GM21526 (cell line): Measurements from ENCODE around the gene BIRC6.
"Not testable (repeated sequence)": the region's sequence is repeated elsewhere in the genome, so short reads cannot be mapped to it uniquely, and the experiment has no call there.

Source experiments
- ATAC-seq: cut with Tn5 transposase; IDR thresholded peaks from one replicate; pipeline ENCODE4 v1.9.1; 2021; ENCODE audit warnings: moderate library complexity; ENCODE audit not compliant: unreplicated experiment, low FRiP score

Gene BIRC6

GRCh38 chr2:32446369-32446768 lies 89.5 kb downstream of the BIRC6 start:
- ATAC-seq = no peak

- no peak for ATAC-seq
These were observed 94.0 kb downstream of the BIRC6 start for GRCh38 chr2:32450851-32451250.

- ATAC-seq = no peak
These were observed 95.7 kb downstream of the BIRC6 start for GRCh38 chr2:32452338-32453064.

- ATAC-seq = no peak
These were observed 96.6 kb downstream of the BIRC6 start for GRCh38 chr2:32453242-32454062.

- ATAC-seq = no peak
These were observed 99.0 kb downstream of the BIRC6 start for GRCh38 chr2:32455816-32456215.

- ATAC-seq = no peak
These were observed 100.0 kb downstream of the BIRC6 start for GRCh38 chr2:32456808-32457207.

- ATAC-seq = no peak
These were observed 101.0 kb downstream of the BIRC6 start for GRCh38 chr2:32457814-32458213.

- not testable (repeated sequence) for ATAC-seq
These were observed 104.0 kb downstream of the BIRC6 start for GRCh38 chr2:32460861-32461260.

GRCh38 chr2:32463110-32463509 lies 106.3 kb downstream of the BIRC6 start:
- no peak for ATAC-seq

GRCh38 chr2:32464431-32464830 lies 107.6 kb downstream of the BIRC6 start:
- no peak for ATAC-seq

GRCh38 chr2:32472605-32473004 lies 115.8 kb downstream of the BIRC6 start:
- no peak for ATAC-seq

- ATAC-seq = no peak
These were observed 117.6 kb downstream of the BIRC6 start for GRCh38 chr2:32474381-32474780.

- ATAC-seq = no peak
These were observed 122.2 kb downstream of the BIRC6 start for GRCh38 chr2:32478889-32479620.

GRCh38 chr2:32479993-32480392 lies 123.2 kb downstream of the BIRC6 start:
- no peak for ATAC-seq

- ATAC-seq = no peak
These were observed 125.6 kb downstream of the BIRC6 start for GRCh38 chr2:32482471-32482870.

- no peak for ATAC-seq
These were observed 128.1 kb downstream of the BIRC6 start for GRCh38 chr2:32484937-32485336.

GRCh38 chr2:32485399-32485798 lies 128.6 kb downstream of the BIRC6 start:
- no peak for ATAC-seq

- no peak for ATAC-seq
These were observed 132.2 kb downstream of the BIRC6 start for GRCh38 chr2:32489061-32489460.

GRCh38 chr2:32491346-32491745 lies 134.5 kb downstream of the BIRC6 start:
- no peak for ATAC-seq

GRCh38 chr2:32495139-32495538 lies 138.3 kb downstream of the BIRC6 start:
- no peak for ATAC-seq

- ATAC-seq = no peak
These were observed 139.8 kb downstream of the BIRC6 start for GRCh38 chr2:32496662-32497061.
